NCI-H2227 treated with DMSO at 0.1 percent for 48 hours (cell line): ENCODE results near the gene KLHL21.
A peak's percentile ranks its signal among the peaks of the same experiment; 100 is the strongest.

ENCODE experiments used
- DNase-seq: peaks from one replicate; lab custom pipeline; 2025; lab: John Stamatoyannopoulos, UW

KLHL21 gene

GRCh38 chr1:6554031-6554906, 48.4 kb downstream of the KLHL21 start, which contains the start of gene NOL9:
Gene NOL9, minus strand, starts transcription at chr1:6554513. Its CDS starts 11 bp downstream, at chr1:6554502.
- DNase-seq, result peak; percentile 91

- no peak for DNase-seq
Observed at GRCh38 chr1:6547301-6547700, 55.4 kb downstream of the KLHL21 start.

GRCh38 chr1:6546326-6546725, 56.3 kb downstream of the KLHL21 start:
- no peak for DNase-seq

GRCh38 chr1:6545276-6546112, 57.2 kb downstream of the KLHL21 start:
- no peak for DNase-seq

GRCh38 chr1:6544831-6545230, 57.8 kb downstream of the KLHL21 start:
- no peak for DNase-seq
